ENCODE results near the gene AMELX. TPM values are rescaled to one million over a fixed set of nuclear protein-coding genes. Genes with fewer than 3 reads are reported as not detected.

The AMELX gene
- total RNA-seq = not detected
- long read RNA-seq = 0 reads

DNA sequence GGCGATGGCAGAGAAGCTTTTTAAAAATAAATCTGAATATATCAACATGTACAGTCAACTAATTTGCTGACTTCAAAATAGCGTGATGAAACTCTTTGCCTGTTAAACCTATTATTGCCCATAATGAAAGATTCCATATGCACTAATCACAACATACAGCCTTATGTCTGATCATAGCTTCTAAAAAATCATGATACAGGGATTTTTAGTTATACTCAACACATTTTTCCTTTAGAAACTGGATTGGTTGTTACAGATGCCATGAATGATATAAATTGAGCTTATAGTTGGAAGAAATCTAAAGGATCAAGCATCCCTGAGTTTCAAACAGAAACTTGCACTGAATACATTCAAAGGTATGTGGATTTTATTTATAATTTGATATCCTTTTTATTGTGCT, at the start of gene AMELX:
TSS of gene AMELX (plus strand) at position 301 of the 400 bp plus-strand sequence. CDS start 1,376 bp downstream, outside the sequence.
- TF ChIP-seq, protein P1, sequence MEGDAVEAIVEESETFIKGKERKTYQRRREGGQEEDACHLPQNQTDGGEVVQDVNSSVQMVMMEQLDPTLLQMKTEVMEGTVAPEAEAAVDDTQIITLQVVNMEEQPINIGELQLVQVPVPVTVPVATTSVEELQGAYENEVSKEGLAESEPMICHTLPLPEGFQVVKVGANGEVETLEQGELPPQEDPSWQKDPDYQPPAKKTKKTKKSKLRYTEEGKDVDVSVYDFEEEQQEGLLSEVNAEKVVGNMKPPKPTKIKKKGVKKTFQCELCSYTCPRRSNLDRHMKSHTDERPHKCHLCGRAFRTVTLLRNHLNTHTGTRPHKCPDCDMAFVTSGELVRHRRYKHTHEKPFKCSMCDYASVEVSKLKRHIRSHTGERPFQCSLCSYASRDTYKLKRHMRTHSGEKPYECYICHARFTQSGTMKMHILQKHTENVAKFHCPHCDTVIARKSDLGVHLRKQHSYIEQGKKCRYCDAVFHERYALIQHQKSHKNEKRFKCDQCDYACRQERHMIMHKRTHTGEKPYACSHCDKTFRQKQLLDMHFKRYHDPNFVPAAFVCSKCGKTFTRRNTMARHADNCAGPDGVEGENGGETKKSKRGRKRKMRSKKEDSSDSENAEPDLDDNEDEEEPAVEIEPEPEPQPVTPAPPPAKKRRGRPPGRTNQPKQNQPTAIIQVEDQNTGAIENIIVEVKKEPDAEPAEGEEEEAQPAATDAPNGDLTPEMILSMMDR (IDR thresholded peaks at IDR 0.05) = no peak
- no peaks in the 10 kb centered on the region for H3K4me1 ChIP-seq
- no peaks in the 10 kb centered on the region for H3K36me3 ChIP-seq
- no peak within 1 kb of the TSS for H3K27ac ChIP-seq
- no peak for ATAC-seq
- H3K27me3 ChIP-seq (ENCODE audit: low read depth) = no peaks in the 10 kb centered on the region
- DNase-seq = no peak
- intact Hi-C loops (cut with DNase I) = no loop called here
- H3K4me3 ChIP-seq = no peak within 1 kb of the TSS
- H3K9me3 ChIP-seq = no peaks in the 10 kb centered on the region

DNA sequence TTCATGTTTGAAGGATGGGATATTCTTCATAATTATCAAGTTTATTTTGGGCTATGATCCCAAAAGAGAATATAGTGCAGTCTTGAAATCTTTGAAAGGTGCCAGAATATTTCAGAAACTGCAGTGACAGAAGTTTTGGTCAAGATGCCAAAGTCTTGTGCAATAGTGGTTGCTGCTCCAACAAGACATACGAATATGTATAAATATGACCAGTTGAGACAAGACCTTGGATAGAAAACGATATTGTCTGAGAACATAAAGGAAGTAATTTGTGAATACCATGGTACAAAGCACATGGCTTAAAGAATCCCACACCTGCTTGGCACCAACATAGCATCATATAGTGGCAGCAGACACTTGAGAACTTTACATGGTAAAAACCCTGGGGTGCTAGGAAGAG, 48.6 kb upstream of the AMELX start:
- intact Hi-C loops (cut with DNase I) = no loop called here
- no peak for DNase-seq
- no peak for ATAC-seq
- Histone ChIP-seq H3K36me3 (no peaks in the 10 kb centered on the region), H3K4me3 (no peak overlapping the region), H3K4me1 (no peaks in the 10 kb centered on the region), H3K9me3 (no peaks in the 10 kb centered on the region), H3K27me3 (ENCODE audit: low read depth) (no peaks in the 10 kb centered on the region), H3K27ac (no peak overlapping the region)
- TF ChIP-seq, protein P1 (IDR thresholded peaks at IDR 0.05) = no peak

DNA sequence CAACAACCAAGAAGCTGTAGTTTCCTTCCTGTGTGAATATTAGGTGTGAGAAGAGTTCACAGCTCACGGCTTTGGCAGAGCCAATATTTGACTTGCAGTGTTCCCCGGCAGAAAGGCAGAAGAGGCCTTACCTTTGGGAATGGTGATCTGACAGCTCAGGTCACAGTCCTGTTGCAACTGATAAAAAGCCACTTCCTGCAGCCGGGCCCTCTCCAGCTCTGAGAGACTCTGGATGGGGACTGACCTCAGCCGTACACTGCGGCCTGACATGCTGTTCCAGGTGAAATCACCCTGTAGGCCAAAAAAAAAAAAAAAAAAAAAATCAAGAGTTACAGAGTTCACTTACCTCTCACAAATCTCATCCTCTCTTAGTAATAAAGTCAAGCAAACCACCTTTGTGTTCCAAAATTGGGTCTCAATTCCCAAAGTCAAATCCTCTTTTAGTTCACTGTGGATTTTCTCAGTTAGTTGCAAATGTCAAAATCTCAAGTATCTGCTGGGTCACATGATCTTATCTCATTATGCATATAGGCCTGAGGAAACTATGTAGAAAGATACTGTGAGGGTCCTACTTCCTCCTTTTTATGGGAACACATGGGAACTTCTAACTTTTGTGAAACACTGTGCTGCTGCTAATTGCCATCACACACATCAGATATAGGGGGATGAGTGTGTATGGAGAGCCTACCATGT, 38.6 kb upstream of the AMELX start:
- H3K4me3 ChIP-seq = no peak overlapping the region
- H3K4me1 ChIP-seq = no peaks in the 10 kb centered on the region
- H3K9me3 ChIP-seq = no peaks in the 10 kb centered on the region
- H3K27ac ChIP-seq = no peak overlapping the region
- no peaks in the 10 kb centered on the region for H3K27me3 ChIP-seq (ENCODE audit: low read depth)
- ATAC-seq (no peak), DNase-seq (no peak)
- intact Hi-C loops (cut with DNase I) = no loop called here
- TF ChIP-seq, protein P1 (IDR thresholded peaks at IDR 0.05) = no peak
- H3K36me3 ChIP-seq = no peaks in the 10 kb centered on the region

DNA sequence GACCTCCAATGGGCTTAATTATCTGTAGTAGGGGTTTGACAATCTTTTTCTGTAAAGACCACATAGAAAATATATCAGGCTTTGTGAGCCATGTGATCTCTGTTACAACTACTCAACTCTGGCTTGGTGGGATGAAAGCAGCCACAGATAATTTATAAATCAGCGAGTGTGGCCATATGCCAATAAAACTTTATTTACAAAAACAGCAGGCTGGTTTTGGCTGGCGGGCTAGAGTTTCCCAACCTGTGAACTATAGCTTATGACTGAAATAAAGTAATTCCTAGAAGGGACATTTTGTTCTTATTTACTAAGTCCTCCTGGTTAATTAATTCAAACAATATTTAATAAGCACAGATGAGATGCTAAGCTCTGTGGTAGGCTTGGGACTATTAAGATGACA, 35.9 kb upstream of the AMELX start:
- Histone ChIP-seq H3K4me3 (no peak overlapping the region), H3K27me3 (ENCODE audit: low read depth) (no peaks in the 10 kb centered on the region), H3K9me3 (no peaks in the 10 kb centered on the region), H3K36me3 (no peaks in the 10 kb centered on the region), H3K4me1 (no peaks in the 10 kb centered on the region), H3K27ac (no peak overlapping the region)
- TF ChIP-seq, protein P1 (IDR thresholded peaks at IDR 0.05) = no peak
- no peak for ATAC-seq
- DNase-seq = no peak
- intact Hi-C loops (cut with DNase I) = no loop called here

DNA sequence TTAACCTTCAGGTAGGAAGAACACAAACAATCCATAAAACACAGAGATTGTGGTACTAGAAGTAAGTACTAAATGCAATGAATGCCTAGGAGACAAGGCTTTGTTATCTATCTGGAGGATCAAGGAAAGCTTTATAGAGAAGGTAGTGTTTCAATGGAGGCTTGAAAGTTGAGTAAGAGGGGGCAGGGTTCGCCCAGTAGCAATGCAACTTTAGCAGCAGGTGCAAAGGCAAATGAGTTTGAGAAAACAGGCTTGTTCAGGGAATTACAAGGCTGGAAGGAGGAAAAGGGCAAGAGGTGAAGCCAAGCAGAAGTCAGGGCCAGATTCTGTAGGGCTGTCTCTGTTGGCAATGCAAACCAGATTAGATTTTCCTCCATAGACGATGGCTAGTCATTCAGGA, 35.5 kb upstream of the AMELX start:
- DNase-seq = no peak

More for the DNA sequence above, 35.5 kb upstream of the AMELX start:
- Histone ChIP-seq H3K27ac (no peak overlapping the region), H3K4me3 (no peak overlapping the region), H3K9me3 (no peaks in the 10 kb centered on the region), H3K27me3 (ENCODE audit: low read depth) (no peaks in the 10 kb centered on the region), H3K36me3 (no peaks in the 10 kb centered on the region), H3K4me1 (no peaks in the 10 kb centered on the region)
- no peak for ATAC-seq
- intact Hi-C loops (cut with DNase I) = no loop called here
- TF ChIP-seq, protein P1 (IDR thresholded peaks at IDR 0.05) = no peak

All from lower lobe of right lung (tissue), 2 donors.